GM12878 (cell line): ENCODE measurements around the gene ZNF385C. TPM values are rescaled to one million over a fixed set of nuclear protein-coding genes. Genes with fewer than 3 reads are reported as not detected.

ENCODE experiments used
- ATAC-seq: fragments of 200-7000 bp; cut with Tn5 transposase; 3 replicates; pipeline ENCODE4 v1.9.1; 2020; ENCODE audit warnings: mild to moderate bottlenecking, moderate library complexity
- BruUV-seq: library from RNA; stranded (reverse); fragments of 400-500 nt; replicated peaks from 2 replicates; lab custom pipeline; 2021; lab: Mats Ljungman, UMichigan
- CTCF ChIA-PET: fragments of 300-600 bp; sonication (Branson Sonifier 250); formaldehyde crosslinking; extraction: SDS; loops from one replicate; lab custom pipeline; 2021; ENCODE audit warnings: inconsistent platforms; lab: Yijun Ruan, JAX
- POLR2A ChIA-PET: fragments of 350-600 bp; formaldehyde crosslinking; extraction: SDS; loops from one replicate; lab custom pipeline; 2021; ENCODE audit warnings: inconsistent platforms; lab: Charles Lee
- RAD21 ChIA-PET: fragments of 300-600 bp; sonication (Branson Sonifier 250); formaldehyde crosslinking; loops from one replicate; lab custom pipeline; 2023; ENCODE audit warnings: antibody characterized with exemption; ENCODE audit not compliant: unreplicated experiment; lab: Charles Lee
- SMC1A ChIA-PET: fragments of 300-600 bp; sonication (Branson Sonifier 250); formaldehyde crosslinking; loops from one replicate; lab custom pipeline; 2023; ENCODE audit not compliant: unreplicated experiment, uncharacterized antibody; lab: Charles Lee
- DNase-seq: peaks from one replicate; pipeline ENCODE4 v3.0.0-alpha.2; 2011; ENCODE audit warnings: low read depth, low spot score
- FAIRE-seq: peaks from 3 replicates; lab custom pipeline; 2011; peaks lifted over from hg19 to GRCh38; lab: Jason Lieb, UNC
- H2AFZ ChIP-seq: 2 replicates; pipeline ENCODE4 v1.6.0; 2011; ENCODE audit warnings: low read depth, low read length, control low read depth; ENCODE audit not compliant: control insufficient read depth
- H3K27ac ChIP-seq: 2 replicates; pipeline ENCODE4 v1.5.1; 2011; ENCODE audit warnings: control low read depth; ENCODE audit not compliant: control insufficient read depth, insufficient read depth
- H3K27me3 ChIP-seq, 2 experiments: replicated peaks in 1 of 2; 2 replicates each; pipeline versions ENCODE4 v1.6.0 to v1.6.1; 2011; ENCODE audit warnings: low read length in 1 of 2; ENCODE audit not compliant: control insufficient read depth in 2 of 2, insufficient read depth in 2 of 2
- H3K36me3 ChIP-seq, 2 experiments: 2 replicates each; pipeline ENCODE4 v1.5.1; 2011; ENCODE audit warnings: low read length in 1 of 2; ENCODE audit not compliant: control insufficient read depth in 2 of 2, insufficient read depth in 2 of 2
- H3K4me1 ChIP-seq: 2 replicates; pipeline ENCODE4 v1.6.1; 2011; ENCODE audit warnings: mild to moderate bottlenecking, low read length, moderate library complexity, mixed read lengths; ENCODE audit not compliant: control insufficient read depth, insufficient read depth
- H3K4me2 ChIP-seq: 2 replicates; pipeline ENCODE4 v1.6.0; 2011; ENCODE audit warnings: control low read depth; ENCODE audit not compliant: control insufficient read depth, insufficient read depth
- H3K4me3 ChIP-seq: fragments of 200-600 bp; sonication (generic); 2 replicates; pipeline ENCODE4 v1.5.1; 2016
- H3K79me2 ChIP-seq: 2 replicates; pipeline ENCODE4 v1.6.0; 2011; ENCODE audit warnings: low read length; ENCODE audit not compliant: control insufficient read depth, insufficient read depth
- H3K9ac ChIP-seq: 2 replicates; pipeline ENCODE4 v1.8.0; 2011; ENCODE audit warnings: low read length, control low read depth, mixed read lengths; ENCODE audit not compliant: control insufficient read depth, insufficient read depth
- H3K9me3 ChIP-seq: replicated peaks from 3 replicates; pipeline ENCODE4 v1.5.1; 2011; ENCODE audit warnings: mild to moderate bottlenecking, low read length; ENCODE audit not compliant: control insufficient read depth, insufficient read depth
- H4K20me1 ChIP-seq: 2 replicates; pipeline ENCODE4 v1.6.0; 2011; ENCODE audit not compliant: control insufficient read depth, insufficient read depth
- BCLAF1 ChIP-seq: fragments of 450-650 bp; IDR thresholded peaks from 2 replicates; pipeline ENCODE4 v1.6.1; 2017; ENCODE audit warnings: antibody characterized with exemption, mild to moderate bottlenecking, moderate library complexity
- CEBPZ ChIP-seq: fragments of 150-350 bp; IDR thresholded peaks from 2 replicates; pipeline ENCODE4 v1.6.1; 2016; ENCODE audit warnings: low read depth, low read length
- CREM ChIP-seq: IDR thresholded peaks from 2 replicates; pipeline ENCODE4 v1.6.1; 2014; ENCODE audit warnings: antibody characterized with exemption, low read depth
- GATAD2B ChIP-seq: fragments of 450-650 bp; conservative IDR thresholded peaks from 2 replicates; pipeline ENCODE4 v1.6.1; 2017; ENCODE audit warnings: low read depth, mild to moderate bottlenecking, moderate library complexity
- KAT2A ChIP-seq: conservative IDR thresholded peaks from 2 replicates; pipeline ENCODE4 v1.6.1; 2011; ENCODE audit warnings: low read depth, low read length; ENCODE audit not compliant: control insufficient read depth
- KDM1A ChIP-seq: fragments of 200-600 bp; sonication (generic); IDR thresholded peaks from 2 replicates; pipeline ENCODE4 v1.6.1; 2016; ENCODE audit warnings: borderline replicate concordance
- MEF2A ChIP-seq: IDR thresholded peaks from 2 replicates; pipeline ENCODE4 v1.6.1; 2011; ENCODE audit warnings: low read depth, mild to moderate bottlenecking, low read length, moderate library complexity; ENCODE audit not compliant: insufficient read depth
- MTA3 ChIP-seq: IDR thresholded peaks from 2 replicates; pipeline ENCODE4 v1.6.1; 2012; ENCODE audit warnings: low read length, inconsistent platforms, borderline replicate concordance
- NR2C1 ChIP-seq: fragments of 450-650 bp; IDR thresholded peaks from 2 replicates; pipeline ENCODE4 v1.6.1; 2017; ENCODE audit warnings: antibody characterized with exemption, mild to moderate bottlenecking, moderate library complexity
- NR2C2 ChIP-seq: IDR thresholded peaks from 2 replicates; pipeline ENCODE4 v1.6.1; 2011; ENCODE audit warnings: borderline replicate concordance, low read depth; ENCODE audit not compliant: control insufficient read depth, insufficient read length
- RFX5 ChIP-seq: IDR thresholded peaks from 2 replicates; pipeline ENCODE4 v1.6.1; 2011; ENCODE audit warnings: low read depth, low read length, improper control_type of control experiment
- SUPT20H ChIP-seq: IDR thresholded peaks from 2 replicates; pipeline ENCODE4 v1.6.1; 2011; ENCODE audit warnings: low read depth, mild to moderate bottlenecking, low read length, moderate library complexity, borderline replicate concordance; ENCODE audit not compliant: control insufficient read depth
- TCF12 ChIP-seq: IDR thresholded peaks from 2 replicates; pipeline ENCODE4 v1.6.1; 2011; ENCODE audit warnings: low read depth, mild to moderate bottlenecking, low read length
- USF2 ChIP-seq: IDR thresholded peaks from 2 replicates; pipeline ENCODE4 v1.6.1; 2011; ENCODE audit warnings: low read depth, low read length, improper control_type of control experiment, borderline replicate concordance
- WGBS: methylation state at CpG from one replicate; pipeline ENCODE4 v1.1.6; 2016; ENCODE audit warnings: low lambda C conversion rate; ENCODE audit not compliant: insufficient replicate concordance, insufficient coverage; ENCODE audit errors: missing lambda C conversion rate; 5-methylcytosine and 5-hydroxymethylcytosine counted together
- in situ Hi-C: fragments of 300-500 bp; cut with MboI; formaldehyde crosslinking; loops from 9 replicates; pipeline ENCODE4 v1.14.3; 2018; ENCODE audit warnings: mixed read lengths
- intact Hi-C: fragments of 100-400 bp; cut with micrococcal nuclease; formaldehyde crosslinking; loops from one replicate; pipeline ENCODE4 v1.14.2; 2022; ENCODE audit not compliant: unreplicated experiment
- polyA plus RNA-seq, 11 experiments: library from polyadenylated mRNA; depleted of rRNA in 4 of 11; unstranded in 6 of 11; stranded (reverse) in 5 of 11; fragments of >200 nt; fragmentation: Nextera tagmentation in 4 of 11; fragmentation: Illumina TruSeq in 1 of 11; extraction: Ambion mirVana in 4 of 11; extraction: Trizol in 1 of 11; gene quantifications; 1 replicate in 1 of 11; 2 replicates in 10 of 11; pipeline versions ENCODE4 v1.2.1 to v1.2.3, GENCODE V29; 2011 to 2016; ENCODE audit warnings: inconsistent platforms in 2 of 11, missing spikeins in 2 of 11, low read depth in 1 of 11
- total RNA-seq, 4 experiments: library from RNA; depleted of rRNA in 3 of 4; stranded (reverse); fragments of >200 nt in 3 of 4; fragmentation: Illumina TruSeq in 1 of 4; extraction: Trizol in 1 of 4; gene quantifications; 2 replicates each; pipeline versions ENCODE4 v1.2.1 to v1.2.3, GENCODE V29; 2013 to 2021
- TF ChIP-seq, protein P1 (sequence below): fragments of 450-650 bp; IDR thresholded peaks from 2 replicates; pipeline ENCODE4 v1.6.1; 2014; ENCODE audit warnings: mild to moderate bottlenecking

ZNF385C gene
- total and polyA plus RNA-seq, 10 of the 15 experiments (the other 5 are each of a cell fraction or from before 2014, with no cell fraction given): 0.06 to 0.20 (median 0.07) TPM; not detected in 5

DNA sequence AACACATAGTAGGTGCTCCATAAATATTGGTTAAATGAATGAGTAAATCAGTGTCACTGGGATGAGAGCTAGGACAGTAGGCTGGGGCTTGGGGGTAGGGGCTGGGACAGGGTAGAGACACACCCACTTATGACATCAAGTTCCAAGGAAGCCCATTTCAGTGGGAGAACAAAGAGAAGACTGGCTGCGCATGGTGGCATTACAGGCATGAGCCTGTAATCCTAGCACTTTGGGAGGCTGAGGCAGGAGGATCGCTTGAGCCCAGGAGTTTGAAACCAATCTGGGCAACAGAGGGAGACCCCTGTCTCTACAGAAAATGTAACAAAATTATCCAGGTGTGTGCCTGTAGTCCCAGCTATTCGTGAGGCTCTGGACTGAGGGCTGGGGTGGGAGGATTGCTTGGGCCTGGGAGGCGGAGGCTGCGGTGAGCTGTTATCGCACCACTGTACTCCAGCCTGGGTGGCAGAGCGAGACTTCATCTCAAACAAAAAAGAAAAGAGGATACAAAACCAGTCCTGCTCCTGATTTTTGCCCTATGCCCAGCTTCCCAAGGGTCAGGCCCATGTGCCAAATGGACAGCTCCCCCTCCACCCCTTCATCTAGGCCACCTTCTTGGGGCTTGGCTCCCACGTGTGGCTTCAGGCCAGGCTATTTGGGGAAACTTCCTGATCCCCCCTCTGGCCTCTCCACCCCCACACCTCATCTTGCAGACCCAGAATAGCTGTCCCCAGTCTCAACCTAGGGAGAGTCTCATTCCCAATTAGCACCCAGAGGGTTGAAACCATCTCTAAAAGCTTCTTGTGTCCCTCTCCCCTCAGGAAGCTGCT lies 7.1 kb downstream of the ZNF385C start:
- Histone ChIP-seq H4K20me1 (no peaks in the 10 kb centered on the region), H3K9me3 (no peaks in the 10 kb centered on the region), H3K9ac (no peak overlapping the region), H3K36me3 (no peaks in the 10 kb centered on the region), H2AFZ (no peak overlapping the region), H3K4me3 (no peak overlapping the region), H3K27me3 (no peaks in the 10 kb centered on the region; a peak in 2 of 4 replicates), H3K4me1 (no peaks in the 10 kb centered on the region), H3K4me2 (no peak overlapping the region), H3K79me2 (no peaks in the 10 kb centered on the region), H3K27ac (no peak overlapping the region)
- BruUV-seq: no TSS peak
- RAD21 ChIA-PET: no interaction called here
- FAIRE-seq (no peak), DNase-seq (no peak), ATAC-seq (no peak)
- WGBS: 48% methylated on average over 8 of the region's 8 CpGs
- intact Hi-C loops (no loop called here), in situ Hi-C loops (no loop called here)
- SMC1A ChIA-PET: no interaction called here
- POLR2A ChIA-PET: no interaction called here
- CTCF ChIA-PET: interaction anchor here (0.8 to 1.8 kb wide), 6 partner anchors 10 to 142 kb away, joined by 3 to 10 read pairs (median 4); no protein-coding TSS in a partner anchor
- no peak for TF ChIP-seq USF2
- TF ChIP-seq CREM: no peak
- TF ChIP-seq NR2C2: no peak
- TF ChIP-seq KDM1A: no peak
- TF ChIP-seq SUPT20H: no peak
- TF ChIP-seq NR2C1: no peak
- TF ChIP-seq TCF12: no peak
- TF ChIP-seq BCLAF1: no peak
- no peak for TF ChIP-seq MTA3
- TF ChIP-seq CEBPZ: no peak
- no peak for TF ChIP-seq MEF2A
- no peak for TF ChIP-seq RFX5
- TF ChIP-seq KAT2A: no peak
- TF ChIP-seq, protein P1, sequence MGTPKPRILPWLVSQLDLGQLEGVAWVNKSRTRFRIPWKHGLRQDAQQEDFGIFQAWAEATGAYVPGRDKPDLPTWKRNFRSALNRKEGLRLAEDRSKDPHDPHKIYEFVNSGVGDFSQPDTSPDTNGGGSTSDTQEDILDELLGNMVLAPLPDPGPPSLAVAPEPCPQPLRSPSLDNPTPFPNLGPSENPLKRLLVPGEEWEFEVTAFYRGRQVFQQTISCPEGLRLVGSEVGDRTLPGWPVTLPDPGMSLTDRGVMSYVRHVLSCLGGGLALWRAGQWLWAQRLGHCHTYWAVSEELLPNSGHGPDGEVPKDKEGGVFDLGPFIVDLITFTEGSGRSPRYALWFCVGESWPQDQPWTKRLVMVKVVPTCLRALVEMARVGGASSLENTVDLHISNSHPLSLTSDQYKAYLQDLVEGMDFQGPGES: no peak
- no peak for TF ChIP-seq GATAD2B
